AG09309 (cell line): ENCODE results near the gene ACVR1.
"Not testable (repeated sequence)": the region's sequence is repeated elsewhere in the genome, so short reads cannot be mapped to it uniquely, and the experiment has no call there.

Source experiments
- DNase-seq: peaks from one replicate; pipeline ENCODE4 v3.0.0-alpha.2; 2010; ENCODE audit warnings: low read depth
- H3K4me3 ChIP-seq: 2 replicates; pipeline ENCODE4 v1.5.1; 2011; ENCODE audit warnings: mild to moderate bottlenecking, low read depth, low read length, moderate library complexity; ENCODE audit not compliant: control insufficient read depth
- TF ChIP-seq, protein P1 (sequence below): IDR thresholded peaks from 2 replicates; pipeline ENCODE4 v1.5.1; 2011; ENCODE audit warnings: mild to moderate bottlenecking, low read depth, low read length, inconsistent platforms; ENCODE audit not compliant: insufficient read depth, control insufficient read depth; ENCODE audit errors: missing control alignments

Gene ACVR1

DNA sequence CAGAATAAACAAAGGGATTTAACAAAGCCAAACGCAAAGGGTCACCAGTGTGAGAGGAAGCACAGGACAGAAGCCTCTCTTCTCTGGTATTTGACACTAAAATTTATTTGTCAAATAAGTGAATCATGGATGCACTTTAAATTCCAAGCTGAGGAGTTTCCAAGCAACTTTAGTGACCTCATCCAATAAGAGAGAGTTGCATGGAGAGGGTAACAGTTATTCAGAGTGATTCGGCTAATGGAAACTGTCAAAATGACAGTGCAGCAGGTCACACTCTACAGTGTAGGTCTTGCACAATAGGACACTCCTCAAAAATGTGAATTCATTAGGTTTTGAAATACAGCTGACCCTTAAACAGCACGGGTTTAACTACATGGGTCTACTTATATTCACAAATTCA lies 143.5 kb downstream of the ACVR1 start:
- H3K4me3 ChIP-seq: no peak overlapping the region
- no peak for DNase-seq
- TF ChIP-seq, protein P1, sequence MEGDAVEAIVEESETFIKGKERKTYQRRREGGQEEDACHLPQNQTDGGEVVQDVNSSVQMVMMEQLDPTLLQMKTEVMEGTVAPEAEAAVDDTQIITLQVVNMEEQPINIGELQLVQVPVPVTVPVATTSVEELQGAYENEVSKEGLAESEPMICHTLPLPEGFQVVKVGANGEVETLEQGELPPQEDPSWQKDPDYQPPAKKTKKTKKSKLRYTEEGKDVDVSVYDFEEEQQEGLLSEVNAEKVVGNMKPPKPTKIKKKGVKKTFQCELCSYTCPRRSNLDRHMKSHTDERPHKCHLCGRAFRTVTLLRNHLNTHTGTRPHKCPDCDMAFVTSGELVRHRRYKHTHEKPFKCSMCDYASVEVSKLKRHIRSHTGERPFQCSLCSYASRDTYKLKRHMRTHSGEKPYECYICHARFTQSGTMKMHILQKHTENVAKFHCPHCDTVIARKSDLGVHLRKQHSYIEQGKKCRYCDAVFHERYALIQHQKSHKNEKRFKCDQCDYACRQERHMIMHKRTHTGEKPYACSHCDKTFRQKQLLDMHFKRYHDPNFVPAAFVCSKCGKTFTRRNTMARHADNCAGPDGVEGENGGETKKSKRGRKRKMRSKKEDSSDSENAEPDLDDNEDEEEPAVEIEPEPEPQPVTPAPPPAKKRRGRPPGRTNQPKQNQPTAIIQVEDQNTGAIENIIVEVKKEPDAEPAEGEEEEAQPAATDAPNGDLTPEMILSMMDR: no peak

DNA sequence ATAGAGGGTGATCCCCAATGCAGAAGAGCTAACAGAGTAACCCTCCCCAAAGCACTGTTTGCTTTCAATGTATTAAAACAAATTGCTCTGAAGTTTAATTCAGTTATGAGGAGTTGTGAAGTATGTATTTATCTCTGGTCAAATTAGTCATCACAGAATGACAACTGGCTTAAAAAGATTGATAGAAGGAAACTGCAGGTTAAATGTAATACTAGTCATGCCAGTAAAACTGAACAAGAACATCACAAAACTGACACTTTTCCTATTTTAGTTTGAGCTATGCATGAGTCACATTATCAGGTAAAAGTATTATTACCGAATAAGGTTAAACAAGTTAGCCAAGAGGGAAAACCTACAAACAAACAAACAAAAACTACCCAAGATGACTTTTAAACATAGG lies 148.4 kb downstream of the ACVR1 start:
- no peak overlapping the region for H3K4me3 ChIP-seq
- TF ChIP-seq, protein P1: no peak
- DNase-seq: no peak

DNA sequence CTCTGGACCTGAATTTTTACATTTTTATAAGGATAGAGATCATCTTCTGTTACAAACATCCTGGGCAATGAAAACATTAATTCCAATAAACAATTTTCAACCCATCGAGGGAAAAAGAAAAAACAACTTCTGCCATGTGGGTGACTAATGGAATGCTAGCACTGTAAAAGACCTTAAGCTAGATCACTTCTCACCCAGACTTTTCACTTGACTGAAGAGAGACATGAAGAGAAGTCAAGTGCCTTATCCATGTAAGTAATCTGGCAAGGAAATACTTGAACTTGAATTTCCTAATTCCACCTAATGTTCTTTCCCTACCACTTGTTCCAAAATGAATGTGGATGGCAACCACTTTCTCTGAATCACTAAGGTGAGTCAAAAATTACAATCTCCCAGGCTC lies 149.2 kb downstream of the ACVR1 start:
- TF ChIP-seq, protein P1: no peak
- no peak overlapping the region for H3K4me3 ChIP-seq
- DNase-seq: no peak

DNA sequence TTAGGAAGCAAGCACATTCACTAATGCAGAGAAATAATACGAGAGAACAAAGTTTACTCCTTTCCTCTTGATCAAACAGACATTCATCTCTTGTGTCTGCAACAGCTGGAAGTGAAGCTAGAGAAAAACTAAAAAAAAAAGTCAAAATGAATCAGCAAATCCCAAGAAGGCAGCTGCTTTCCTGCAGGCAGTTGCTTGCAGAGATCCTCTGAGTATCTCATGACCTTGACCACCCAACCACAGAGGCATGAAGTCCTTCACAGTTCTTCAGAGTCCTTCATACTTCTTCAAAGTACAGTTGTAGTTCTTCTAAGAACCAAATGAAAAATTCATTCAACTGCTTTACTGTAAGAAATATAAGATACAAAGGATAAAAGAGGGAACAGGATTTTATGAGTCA lies 150.3 kb downstream of the ACVR1 start:
- no peak overlapping the region for H3K4me3 ChIP-seq
- TF ChIP-seq, protein P1: no peak
- DNase-seq: no peak

DNA sequence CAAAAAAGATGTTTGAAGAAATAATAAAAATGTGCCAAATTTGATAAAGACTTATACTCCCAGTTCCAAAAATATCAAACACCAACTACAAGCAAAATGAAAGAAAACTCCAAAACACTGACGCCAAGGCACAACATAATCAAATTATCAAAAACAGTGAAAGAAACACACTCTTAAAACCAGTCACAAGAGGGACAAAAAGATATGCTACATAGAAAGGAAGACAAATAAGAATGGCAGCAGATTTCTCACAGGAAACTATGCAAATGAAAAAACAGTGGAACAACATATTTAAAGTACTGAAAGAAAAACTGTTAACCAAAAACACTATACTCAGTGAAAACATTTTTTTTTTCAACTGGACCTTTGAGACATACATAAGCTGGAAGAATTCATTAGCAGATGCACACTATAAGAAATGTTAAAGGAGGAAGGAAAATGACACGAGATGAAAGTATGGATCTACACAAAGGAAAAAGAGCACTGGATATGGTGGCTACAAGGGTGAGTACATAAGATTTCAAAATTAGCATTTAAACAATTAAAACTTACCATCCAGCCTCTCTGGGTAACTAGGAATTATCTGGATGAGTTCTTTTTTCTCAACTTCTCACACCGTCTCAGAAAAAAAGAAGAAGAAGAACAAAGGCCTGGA lies 153.4 kb downstream of the ACVR1 start:
- no peak for DNase-seq
- no peak overlapping the region for H3K4me3 ChIP-seq
- TF ChIP-seq, protein P1: no peak

DNA sequence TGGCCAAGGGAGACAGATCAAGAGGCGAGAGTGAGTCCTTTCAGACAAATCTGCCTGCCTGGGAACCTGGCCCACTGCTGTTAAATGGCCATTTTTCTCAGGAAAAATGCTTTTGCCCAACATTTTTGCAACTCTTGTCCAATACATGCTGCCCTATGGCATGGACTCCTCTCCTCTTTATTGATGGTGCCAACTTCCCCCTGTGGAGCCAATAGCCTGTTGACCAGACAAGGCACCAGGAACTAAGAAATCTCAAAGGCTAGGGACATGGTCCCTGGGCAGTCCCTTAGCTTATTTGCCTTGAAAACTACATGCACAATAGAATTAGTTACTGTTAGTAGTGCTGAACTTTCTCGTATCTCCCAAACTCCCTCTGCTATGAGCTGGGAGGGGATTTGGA lies 155.6 kb downstream of the ACVR1 start:
- DNase-seq: no peak
- TF ChIP-seq, protein P1: no peak

DNA sequence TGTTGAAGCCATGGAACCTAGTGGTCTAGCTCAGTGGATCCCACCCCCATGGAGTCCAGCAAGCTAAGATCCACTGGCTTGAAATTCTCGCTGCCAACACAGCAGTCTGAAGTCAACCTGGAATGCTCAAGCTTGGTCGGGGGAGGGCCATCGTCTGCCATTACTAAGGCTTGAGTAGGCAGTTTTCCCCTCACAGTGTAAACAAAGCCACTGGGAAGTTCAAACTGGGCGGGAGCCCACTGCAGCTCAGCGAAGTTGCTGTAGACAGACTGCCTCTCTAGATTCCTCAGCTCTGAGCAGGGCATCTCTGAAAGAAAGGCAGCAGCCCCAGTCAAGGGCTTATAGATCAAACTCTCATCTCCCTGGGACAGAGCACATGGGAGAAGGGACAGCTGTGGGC lies 171.5 kb downstream of the ACVR1 start:
- not testable (repeated sequence) for H3K4me3 ChIP-seq, DNase-seq

More for the DNA sequence above, 155.6 kb downstream of the ACVR1 start:
- no peak overlapping the region for H3K4me3 ChIP-seq

DNA sequence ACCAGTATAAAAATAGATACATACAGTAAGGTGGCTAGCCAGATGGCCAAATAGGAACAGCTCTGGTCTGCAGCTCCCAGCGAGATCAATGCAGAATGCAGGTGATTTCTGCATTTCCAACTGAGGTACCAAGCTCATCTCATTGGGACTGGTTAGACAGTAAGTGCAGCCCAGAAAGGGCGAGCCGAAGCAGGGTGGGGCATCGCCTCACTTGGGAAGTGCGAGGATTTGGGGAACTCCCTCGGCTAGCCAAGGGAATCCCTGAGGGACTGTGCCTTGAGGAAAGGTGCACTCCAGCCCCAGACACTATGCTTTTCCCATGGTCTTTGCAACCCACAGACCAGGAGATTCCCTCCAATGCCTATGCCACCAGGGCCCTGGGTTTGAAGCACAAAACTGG lies 172.0 kb downstream of the ACVR1 start:
- DNase-seq, H3K4me3 ChIP-seq: not testable (repeated sequence)
